ENCODE measurements around the gene TMEM119. TPM values are rescaled to one million over a fixed set of nuclear protein-coding genes. Genes with fewer than 3 reads are reported as not detected.

The TMEM119 gene
- total RNA-seq, 1 donor from 2014 or later, result 251 TPM

DNA sequence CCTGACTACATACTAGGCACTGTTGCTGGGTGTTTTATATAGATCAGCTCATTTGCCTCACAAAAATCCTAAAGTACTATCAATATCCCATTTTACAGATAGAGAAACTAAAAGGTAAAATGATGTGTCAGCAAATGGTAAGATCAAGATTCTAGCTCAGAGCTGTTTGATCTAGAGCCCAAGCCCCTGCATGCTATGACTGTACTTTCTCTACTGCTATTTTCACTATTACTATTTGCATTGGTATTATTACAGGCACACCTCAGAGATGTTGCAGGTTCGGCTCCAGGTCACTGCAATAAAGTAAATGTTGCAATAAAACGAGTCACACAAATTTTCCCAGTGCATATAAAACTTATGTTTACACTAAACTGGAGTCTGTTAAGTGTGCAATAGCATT, 24.6 kb downstream of the TMEM119 start:
- TF ChIP-seq, protein P1, sequence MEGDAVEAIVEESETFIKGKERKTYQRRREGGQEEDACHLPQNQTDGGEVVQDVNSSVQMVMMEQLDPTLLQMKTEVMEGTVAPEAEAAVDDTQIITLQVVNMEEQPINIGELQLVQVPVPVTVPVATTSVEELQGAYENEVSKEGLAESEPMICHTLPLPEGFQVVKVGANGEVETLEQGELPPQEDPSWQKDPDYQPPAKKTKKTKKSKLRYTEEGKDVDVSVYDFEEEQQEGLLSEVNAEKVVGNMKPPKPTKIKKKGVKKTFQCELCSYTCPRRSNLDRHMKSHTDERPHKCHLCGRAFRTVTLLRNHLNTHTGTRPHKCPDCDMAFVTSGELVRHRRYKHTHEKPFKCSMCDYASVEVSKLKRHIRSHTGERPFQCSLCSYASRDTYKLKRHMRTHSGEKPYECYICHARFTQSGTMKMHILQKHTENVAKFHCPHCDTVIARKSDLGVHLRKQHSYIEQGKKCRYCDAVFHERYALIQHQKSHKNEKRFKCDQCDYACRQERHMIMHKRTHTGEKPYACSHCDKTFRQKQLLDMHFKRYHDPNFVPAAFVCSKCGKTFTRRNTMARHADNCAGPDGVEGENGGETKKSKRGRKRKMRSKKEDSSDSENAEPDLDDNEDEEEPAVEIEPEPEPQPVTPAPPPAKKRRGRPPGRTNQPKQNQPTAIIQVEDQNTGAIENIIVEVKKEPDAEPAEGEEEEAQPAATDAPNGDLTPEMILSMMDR (IDR thresholded peaks at IDR 0.05), result no peak
- no peak for DNase-seq (ENCODE audit: low spot score in 2 of 2)

DNA sequence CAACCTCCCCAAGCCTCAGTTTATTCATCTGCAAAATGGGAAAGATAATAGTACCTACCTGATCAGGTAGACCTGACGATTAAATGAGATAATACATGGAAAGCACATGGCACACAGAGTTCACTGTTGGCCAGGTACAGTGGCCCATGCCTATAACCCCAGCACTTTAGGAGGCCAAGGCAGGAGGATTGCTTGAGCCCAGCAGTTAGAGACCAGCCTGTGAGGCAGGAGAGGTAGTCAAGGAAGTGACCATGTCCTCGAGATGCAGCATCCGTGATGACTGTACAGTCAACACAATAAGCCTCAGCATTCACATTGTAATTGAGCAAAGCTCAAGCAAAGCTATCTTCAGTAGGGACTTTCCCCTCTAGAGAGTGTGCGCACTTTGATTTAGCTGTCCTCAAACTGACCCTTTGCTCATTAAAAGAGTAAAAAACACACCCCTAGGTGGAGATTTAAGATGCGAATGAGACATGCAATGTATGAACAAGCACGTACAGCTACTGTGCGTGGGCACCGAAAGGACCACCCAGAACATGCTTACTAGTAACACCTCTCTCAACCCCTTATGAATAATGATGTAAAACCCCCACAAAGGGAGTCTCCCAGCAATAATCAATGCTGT, 25.6 kb downstream of the TMEM119 start:
- H3K9me3 ChIP-seq, result no peaks in the 10 kb centered on the region
- peaks cover 22 to 26% of the 10 kb centered on the region in 2 donors for H3K36me3 ChIP-seq
- peak in 1 of 2 donors; percentile 22 for DNase-seq (ENCODE audit: low spot score in 2 of 2)
- no peaks in the 10 kb centered on the region for H3K4me1 ChIP-seq
- TF ChIP-seq, protein P1 (IDR thresholded peaks at IDR 0.05), result no peak
- no peak overlapping the region for H3K27ac ChIP-seq
- H3K27me3 ChIP-seq, result no peaks in the 10 kb centered on the region
- no peak overlapping the region for H3K4me3 ChIP-seq
- intact Hi-C loops (cut with DNase I), result no loop called here

More for the DNA sequence above, 24.6 kb downstream of the TMEM119 start:
- H3K4me1 ChIP-seq, result no peaks in the 10 kb centered on the region
- intact Hi-C loops (cut with DNase I), result no loop called here
- no peaks in the 10 kb centered on the region for H3K9me3 ChIP-seq
- H3K4me3 ChIP-seq, result no peak overlapping the region
- H3K27ac ChIP-seq, result no peak overlapping the region
- no peaks in the 10 kb centered on the region for H3K27me3 ChIP-seq
- H3K36me3 ChIP-seq, result peaks cover 11 to 15% of the 10 kb centered on the region in 2 donors

DNA sequence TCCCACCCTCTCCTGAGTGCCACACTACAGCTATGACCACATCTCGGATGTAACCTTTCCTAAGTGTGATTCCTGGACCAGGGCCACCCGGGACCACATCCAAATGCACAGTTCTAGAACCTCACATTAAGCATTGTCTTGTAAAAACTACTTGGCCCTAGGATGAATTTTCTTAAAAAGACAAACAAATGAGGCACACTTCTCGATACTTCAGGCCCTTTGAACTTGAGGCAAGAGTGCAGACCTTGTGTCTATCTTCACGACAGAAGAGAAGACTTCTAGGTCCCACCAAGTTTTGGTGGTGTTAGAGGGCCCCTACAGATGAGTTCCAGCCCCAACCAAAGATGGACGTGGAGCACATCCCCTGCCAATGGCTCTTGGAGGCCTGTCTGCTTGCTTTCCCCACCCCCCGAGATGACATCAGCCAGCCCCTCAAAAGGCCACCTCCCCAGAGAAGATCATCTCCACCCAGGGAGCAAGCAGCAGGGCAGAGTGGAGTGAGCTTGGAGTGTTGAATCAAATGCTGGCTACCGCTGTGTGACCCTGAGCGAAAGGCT, 26.2 kb downstream of the TMEM119 start:
- TF ChIP-seq, protein P1 (IDR thresholded peaks at IDR 0.05), result no peak
- Histone ChIP-seq H3K4me1 (no peaks in the 10 kb centered on the region), H3K27ac (no peak overlapping the region), H3K4me3 (no peak overlapping the region), H3K27me3 (no peaks in the 10 kb centered on the region), H3K9me3 (no peaks in the 10 kb centered on the region), H3K36me3 (peaks cover 28 to 32% of the 10 kb centered on the region in 2 donors)
- intact Hi-C loops (cut with DNase I), result no loop called here
- peak in 1 of 2 donors; percentile 37 for DNase-seq (ENCODE audit: low spot score in 2 of 2)

DNA sequence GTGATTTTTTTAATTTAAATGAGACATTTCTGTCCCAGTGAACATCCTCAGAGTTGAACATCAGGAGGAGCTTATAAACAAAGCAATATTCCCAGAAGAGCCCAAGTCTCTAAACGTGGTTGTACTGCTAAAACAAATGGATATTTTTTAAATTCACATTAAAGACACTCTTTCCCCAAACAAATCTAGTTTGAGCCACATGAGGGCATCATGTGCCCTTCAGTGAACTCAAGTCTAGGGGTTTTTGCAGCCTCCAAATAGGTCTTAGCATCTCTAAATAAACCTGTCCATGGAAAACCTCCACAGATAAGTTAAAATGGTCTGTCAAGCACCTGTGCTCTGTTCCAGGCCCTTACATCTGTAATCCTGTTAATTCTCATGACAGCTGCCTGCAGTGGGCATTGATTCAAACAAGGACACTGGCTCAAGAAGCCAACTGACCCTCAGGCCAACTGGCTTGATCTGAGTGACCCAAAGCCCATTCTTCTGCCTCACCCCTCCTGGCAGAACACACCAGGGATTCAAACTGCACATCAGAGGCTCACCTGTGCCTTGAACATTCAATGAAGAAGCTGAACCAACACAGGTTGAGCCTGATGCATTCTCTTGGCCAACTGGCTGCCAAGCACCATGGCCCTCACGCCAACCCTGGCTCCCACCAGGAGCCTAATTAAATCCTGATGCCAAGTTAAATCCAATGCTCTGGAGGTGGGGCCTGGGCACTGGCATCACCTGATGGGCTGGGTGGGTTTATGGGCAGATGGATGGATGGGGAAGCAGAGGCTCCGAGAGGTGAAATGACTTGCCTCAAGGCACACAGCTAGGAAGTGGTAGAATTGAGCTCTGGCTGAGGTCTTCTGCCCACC, 26.9 kb downstream of the TMEM119 start:
- DNase-seq (ENCODE audit: low spot score in 2 of 2), result peak in 1 of 2 donors; percentile 31
- TF ChIP-seq, protein P1 (IDR thresholded peaks at IDR 0.05), result peak in 1 of 3 experiments; percentile 20
- intact Hi-C loops (cut with DNase I), result no loop called here
- Histone ChIP-seq H3K36me3 (peaks cover 33 to 39% of the 10 kb centered on the region in 2 donors), H3K27me3 (no peaks in the 10 kb centered on the region), H3K27ac (no peak overlapping the region), H3K4me1 (peaks cover 0 to 4% of the 10 kb centered on the region in 2 donors), H3K4me3 (no peak overlapping the region), H3K9me3 (no peaks in the 10 kb centered on the region)

DNA sequence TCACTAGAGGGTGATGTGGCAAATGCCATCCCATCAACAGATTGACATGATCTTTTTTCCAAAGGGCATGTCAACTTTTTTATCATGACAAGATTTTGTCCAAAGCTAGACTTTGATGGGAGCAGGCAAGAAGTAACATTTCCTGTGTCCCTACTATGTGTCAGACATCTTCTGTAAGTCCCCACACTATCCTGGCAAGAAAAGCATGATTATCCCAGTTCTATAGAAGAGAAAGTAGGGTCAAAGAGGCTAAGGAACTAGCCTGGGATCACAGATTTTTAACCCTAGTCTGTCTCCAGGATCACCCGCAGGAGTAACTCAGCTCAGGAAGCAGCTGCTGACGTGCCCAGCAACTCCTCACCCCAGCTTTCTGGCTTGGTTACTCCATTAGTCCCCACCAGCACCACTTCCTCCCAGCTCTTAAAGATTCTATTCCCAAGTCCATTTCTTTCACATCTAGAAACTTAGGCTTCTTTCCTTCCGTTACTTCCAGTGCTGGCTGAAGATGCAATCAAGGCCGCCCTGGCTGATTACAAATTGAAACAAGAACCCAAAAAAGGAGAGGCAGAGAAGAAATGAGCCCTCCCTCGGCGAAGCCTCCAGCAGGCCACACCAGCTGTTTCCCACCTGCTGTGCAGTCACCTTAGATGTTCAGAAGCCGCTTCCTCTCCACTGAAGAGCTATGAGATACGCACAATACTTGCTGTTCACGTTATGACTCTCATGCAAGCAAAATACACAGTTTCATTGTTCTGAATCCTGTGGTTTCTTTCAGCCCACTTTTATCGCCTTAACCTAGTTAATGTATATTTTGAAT, 29.3 kb downstream of the TMEM119 start:
- H3K9me3 ChIP-seq, result no peaks in the 10 kb centered on the region
- DNase-seq (ENCODE audit: low spot score in 2 of 2), result peak in 1 of 2 donors; percentile 39

More for the DNA sequence above, 29.3 kb downstream of the TMEM119 start:
- no peak overlapping the region for H3K27ac ChIP-seq
- TF ChIP-seq, protein P1 (IDR thresholded peaks at IDR 0.05), result no peak
- peaks cover 44 to 52% of the 10 kb centered on the region in 2 donors for H3K36me3 ChIP-seq
- peaks cover 0 to 14% of the 10 kb centered on the region in 2 donors for H3K4me1 ChIP-seq
- H3K4me3 ChIP-seq, result no peak overlapping the region
- no peaks in the 10 kb centered on the region for H3K27me3 ChIP-seq
- intact Hi-C loops (cut with DNase I), result no loop called here

Data from ascending aorta (tissue), 2 donors.